ENCODE measurements around the gene RARB. TPM values are rescaled to one million over a fixed set of nuclear protein-coding genes. Genes with fewer than 3 reads are reported as not detected.

Gene RARB
- total RNA-seq, 1 donor from 2014 or later = not detected

DNA sequence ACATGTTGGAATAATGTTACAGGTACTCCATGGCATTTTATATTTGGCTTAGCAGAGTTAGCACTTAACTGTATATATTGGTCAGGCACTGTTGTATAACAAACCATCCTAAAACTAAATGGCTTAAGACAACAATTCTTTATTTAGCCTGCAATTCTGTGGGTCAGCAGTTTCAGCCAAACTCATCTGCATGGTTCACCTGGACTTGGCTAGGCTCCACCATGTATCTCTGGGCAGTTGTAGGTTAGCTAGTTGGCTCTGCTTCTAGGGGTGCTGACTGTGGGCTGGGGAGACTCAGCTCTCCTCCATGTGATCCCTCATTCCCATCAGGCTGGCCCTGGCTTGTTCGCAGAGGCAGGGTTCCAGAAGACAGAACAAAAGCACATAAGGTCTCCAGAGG lies 34.4 kb downstream of the RARB start:
- ChIA-PET POLR2A (no interaction called here), CTCF (no interaction called here)
- no peak for ATAC-seq (ENCODE audit: low read depth)
- no peak overlapping the region for H3K4me3 Mint-ChIP-seq
- H3K27ac Mint-ChIP-seq = no peak overlapping the region
- H3K27me3 Mint-ChIP-seq = no peaks in the 10 kb centered on the region
- intact Hi-C loops (cut with micrococcal nuclease) = no loop called here
- no peaks in the 10 kb centered on the region for H3K36me3 Mint-ChIP-seq (ENCODE audit: low read depth)
- no peaks in the 10 kb centered on the region for H3K4me1 Mint-ChIP-seq
- H3K9me3 Mint-ChIP-seq = no peaks in the 10 kb centered on the region
- TF ChIP-seq, protein P1, sequence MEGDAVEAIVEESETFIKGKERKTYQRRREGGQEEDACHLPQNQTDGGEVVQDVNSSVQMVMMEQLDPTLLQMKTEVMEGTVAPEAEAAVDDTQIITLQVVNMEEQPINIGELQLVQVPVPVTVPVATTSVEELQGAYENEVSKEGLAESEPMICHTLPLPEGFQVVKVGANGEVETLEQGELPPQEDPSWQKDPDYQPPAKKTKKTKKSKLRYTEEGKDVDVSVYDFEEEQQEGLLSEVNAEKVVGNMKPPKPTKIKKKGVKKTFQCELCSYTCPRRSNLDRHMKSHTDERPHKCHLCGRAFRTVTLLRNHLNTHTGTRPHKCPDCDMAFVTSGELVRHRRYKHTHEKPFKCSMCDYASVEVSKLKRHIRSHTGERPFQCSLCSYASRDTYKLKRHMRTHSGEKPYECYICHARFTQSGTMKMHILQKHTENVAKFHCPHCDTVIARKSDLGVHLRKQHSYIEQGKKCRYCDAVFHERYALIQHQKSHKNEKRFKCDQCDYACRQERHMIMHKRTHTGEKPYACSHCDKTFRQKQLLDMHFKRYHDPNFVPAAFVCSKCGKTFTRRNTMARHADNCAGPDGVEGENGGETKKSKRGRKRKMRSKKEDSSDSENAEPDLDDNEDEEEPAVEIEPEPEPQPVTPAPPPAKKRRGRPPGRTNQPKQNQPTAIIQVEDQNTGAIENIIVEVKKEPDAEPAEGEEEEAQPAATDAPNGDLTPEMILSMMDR (IDR thresholded peaks at IDR 0.05) = no peak
- no peak for DNase-seq

DNA sequence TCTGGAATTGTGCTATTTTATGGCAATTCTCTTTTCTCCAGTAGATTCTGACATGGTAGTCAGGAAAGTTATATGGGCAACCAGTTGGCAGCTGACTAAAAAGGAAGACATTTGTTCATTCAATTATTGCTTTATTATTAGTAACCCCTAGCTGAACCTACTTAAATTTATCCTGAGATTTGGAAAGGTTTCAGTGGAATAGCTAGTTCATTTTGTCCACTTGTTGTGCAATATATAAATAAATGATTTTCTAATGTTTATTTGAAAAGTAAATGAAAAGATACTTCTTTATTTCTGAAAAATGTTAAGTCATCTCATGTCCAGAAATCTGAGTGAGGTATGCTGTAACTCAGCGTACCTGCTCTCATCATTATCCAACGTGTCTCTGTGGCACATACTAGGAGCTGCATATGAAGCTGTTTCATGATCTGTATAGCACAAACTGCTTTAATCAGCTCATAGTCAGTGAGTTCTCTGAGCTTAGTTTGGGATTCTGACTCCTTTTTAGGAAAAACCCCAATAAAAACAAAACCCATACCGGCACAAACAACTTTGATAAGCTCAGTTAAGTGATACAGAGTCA lies 35.9 kb downstream of the RARB start:
- Mint-ChIP-seq H3K27ac (no peak overlapping the region), H3K27me3 (no peaks in the 10 kb centered on the region), H3K4me1 (no peaks in the 10 kb centered on the region), H3K9me3 (no peaks in the 10 kb centered on the region), H3K4me3 (no peak overlapping the region), H3K36me3 (ENCODE audit: low read depth) (no peaks in the 10 kb centered on the region)
- CTCF ChIA-PET = no interaction called here
- TF ChIP-seq, protein P1 (IDR thresholded peaks at IDR 0.05) = no peak
- DNase-seq (no peak), ATAC-seq (ENCODE audit: low read depth) (no peak)
- POLR2A ChIA-PET = no interaction called here
- intact Hi-C loops (cut with micrococcal nuclease) = no loop called here

DNA sequence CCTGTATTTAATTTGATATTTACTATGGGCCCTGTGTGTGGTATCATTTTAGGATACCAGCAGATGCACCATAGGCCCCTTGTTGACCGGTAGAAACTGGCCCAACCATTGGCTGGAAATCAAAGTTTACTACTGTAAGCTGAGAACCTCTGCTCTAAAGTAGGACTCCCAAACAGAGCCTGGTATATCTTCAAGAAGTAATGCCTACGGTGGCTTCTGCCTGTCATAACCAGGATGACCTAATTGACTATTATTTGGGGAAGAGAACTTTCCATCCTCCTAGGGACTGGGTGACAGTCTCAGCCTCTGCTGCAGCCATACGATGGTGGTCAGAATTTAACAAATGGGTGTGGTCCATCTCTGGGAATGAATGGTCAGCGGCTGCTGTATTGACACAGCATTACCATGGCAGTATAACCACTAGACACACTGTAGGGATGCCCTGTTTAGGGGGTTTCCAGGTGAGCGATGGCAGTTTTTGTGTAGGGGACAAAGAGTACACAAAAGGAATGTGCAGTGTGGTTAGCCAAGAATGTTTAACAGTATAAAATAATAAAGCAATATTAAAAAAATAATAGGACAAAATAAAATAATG lies 37.3 kb downstream of the RARB start:
- Mint-ChIP-seq H3K27ac (no peak overlapping the region), H3K27me3 (no peaks in the 10 kb centered on the region), H3K9me3 (no peaks in the 10 kb centered on the region), H3K36me3 (ENCODE audit: low read depth) (no peaks in the 10 kb centered on the region), H3K4me3 (no peak overlapping the region), H3K4me1 (no peaks in the 10 kb centered on the region)
- no peak for ATAC-seq (ENCODE audit: low read depth)
- intact Hi-C loops (cut with micrococcal nuclease) = no loop called here
- no peak for DNase-seq
- TF ChIP-seq, protein P1 (IDR thresholded peaks at IDR 0.05) = no peak
- ChIA-PET POLR2A (no interaction called here), CTCF (no interaction called here)

DNA sequence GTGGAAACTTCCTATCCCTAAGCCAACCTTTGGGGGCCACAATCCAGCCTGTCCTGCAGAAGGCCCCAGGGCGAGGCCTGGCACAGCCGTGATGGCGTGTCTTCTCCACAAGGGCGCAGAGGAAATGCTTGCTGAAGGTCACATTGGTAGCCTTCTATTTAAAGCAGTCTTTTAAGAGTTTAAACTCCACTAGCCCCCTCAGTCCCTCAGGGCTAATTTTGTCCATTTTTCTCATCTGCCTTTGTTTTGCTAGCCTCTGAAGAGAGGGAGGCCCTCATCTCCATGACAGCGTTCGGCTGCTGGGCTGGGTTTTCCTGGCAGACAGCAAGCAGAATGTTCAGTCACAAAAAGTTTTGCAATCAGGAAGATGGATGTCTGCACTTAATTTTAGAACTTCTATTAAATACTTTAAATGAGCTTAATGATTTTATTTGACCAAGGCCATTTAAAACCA lies 40.8 kb downstream of the RARB start:
- Mint-ChIP-seq H3K27me3 (no peaks in the 10 kb centered on the region), H3K4me1 (peaks cover 3% of the 10 kb centered on the region), H3K36me3 (ENCODE audit: low read depth) (no peaks in the 10 kb centered on the region), H3K27ac (no peak overlapping the region), H3K4me3 (no peak overlapping the region), H3K9me3 (no peaks in the 10 kb centered on the region)
- POLR2A ChIA-PET = no interaction called here
- DNase-seq (no peak), ATAC-seq (ENCODE audit: low read depth) (no peak)
- intact Hi-C loops (cut with micrococcal nuclease) = no loop called here
- CTCF ChIA-PET = no interaction called here
- TF ChIP-seq, protein P1 (IDR thresholded peaks at IDR 0.05) = no peak

DNA sequence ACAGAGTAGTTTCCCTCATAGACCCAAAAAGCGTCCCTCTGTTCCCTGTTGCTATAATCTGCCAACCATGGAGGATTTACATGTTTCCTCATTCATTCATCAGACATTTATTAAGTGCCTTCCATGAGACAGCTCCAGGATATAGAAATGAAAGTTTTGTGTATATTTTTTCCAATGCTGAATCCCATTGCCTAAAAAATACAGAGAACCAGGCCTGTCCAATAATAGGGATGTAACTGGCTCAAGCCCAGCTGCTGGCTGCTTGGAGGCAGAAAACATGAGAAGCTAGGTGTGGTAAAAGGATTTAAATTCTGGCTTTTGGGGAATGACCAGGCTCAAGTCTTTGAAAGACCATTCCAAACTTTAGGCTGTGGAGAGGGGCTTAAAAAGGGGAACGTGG lies 41.5 kb downstream of the RARB start:
- POLR2A ChIA-PET = no interaction called here
- Mint-ChIP-seq H3K4me3 (no peak overlapping the region), H3K9me3 (no peaks in the 10 kb centered on the region), H3K27ac (no peak overlapping the region), H3K27me3 (no peaks in the 10 kb centered on the region), H3K4me1 (peaks cover 3% of the 10 kb centered on the region), H3K36me3 (ENCODE audit: low read depth) (no peaks in the 10 kb centered on the region)
- no peak for ATAC-seq (ENCODE audit: low read depth)
- CTCF ChIA-PET = no interaction called here
- TF ChIP-seq, protein P1 (IDR thresholded peaks at IDR 0.05) = no peak
- DNase-seq = no peak
- intact Hi-C loops (cut with micrococcal nuclease) = no loop called here
